SKM-1 treated with dmso at 0.1 percent for 144 hours (cell line): ENCODE results near the gene GRIN3B.

Source experiments
- DNase-seq: peaks from one replicate; lab custom pipeline; 2025; ENCODE audit not compliant: unreplicated experiment; lab: John Stamatoyannopoulos, UW

Gene GRIN3B

GRCh38 chr19:1041272-1041834 is 41.1 kb downstream of the GRIN3B start:
- DNase-seq, result no peak

GRCh38 chr19:1041835-1042685 is 41.8 kb downstream of the GRIN3B start:
- DNase-seq, result no peak

GRCh38 chr19:1042689-1043511 is 42.7 kb downstream of the GRIN3B start:
- DNase-seq, result no peak

- peak; percentile 78 for DNase-seq
These were observed 45.0 kb downstream of the GRIN3B start for GRCh38 chr19:1045247-1045603.

GRCh38 chr19:1046117-1046626 is 46.0 kb downstream of the GRIN3B start:
- DNase-seq, result no peak

- no peak for DNase-seq
These were observed 46.8 kb downstream of the GRIN3B start for GRCh38 chr19:1046836-1047695.

GRCh38 chr19:1047696-1048147 is 47.5 kb downstream of the GRIN3B start:
- no peak for DNase-seq

GRCh38 chr19:1049106-1049505 is 48.9 kb downstream of the GRIN3B start:
- DNase-seq, result no peak

GRCh38 chr19:1049800-1050199 is 49.6 kb downstream of the GRIN3B start:
- no peak for DNase-seq

- DNase-seq, result no peak
These were observed 51.0 kb downstream of the GRIN3B start for GRCh38 chr19:1050989-1051788.

- DNase-seq, result no peak
These were observed 51.6 kb downstream of the GRIN3B start for GRCh38 chr19:1051791-1052190.

GRCh38 chr19:1052349-1052975 is 52.2 kb downstream of the GRIN3B start:
- no peak for DNase-seq

GRCh38 chr19:1053176-1054101 is 53.2 kb downstream of the GRIN3B start:
- no peak for DNase-seq

GRCh38 chr19:1054102-1055027 is 54.1 kb downstream of the GRIN3B start:
- no peak for DNase-seq

- DNase-seq, result no peak
These were observed 54.8 kb downstream of the GRIN3B start for GRCh38 chr19:1055028-1055425.

- no peak for DNase-seq
These were observed 55.8 kb downstream of the GRIN3B start for GRCh38 chr19:1055886-1056620.
